ENCODE data around the gene FBXO33. TPM values are rescaled to one million over a fixed set of nuclear protein-coding genes. Genes with fewer than 3 reads are reported as not detected.

FBXO33 gene
- total RNA-seq, 1 experiment from 2014 or later: 9.5 TPM

GRCh38 chr14:39428118-39428517 lies 4.1 kb downstream of the FBXO33 start:
- H3K9me3 ChIP-seq (ENCODE audit: low read depth, low read length, poor library complexity, severe bottlenecking): no peaks in the 10 kb centered on the region
- H3K36me3 ChIP-seq (ENCODE audit: insufficient read depth, low read length, poor library complexity, severe bottlenecking): no peaks in the 10 kb centered on the region
- H3K27me3 ChIP-seq (replicated peaks; ENCODE audit: insufficient read depth, low read depth, low read length, poor library complexity): no peaks in the 10 kb centered on the region
- H3K4me1 ChIP-seq (ENCODE audit: insufficient read depth, low read length, poor library complexity, severe bottlenecking): peaks cover 17% of the 10 kb centered on the region
- BruUV-seq (replicated peaks): no TSS peak
- intact Hi-C loops (cut with micrococcal nuclease; ENCODE audit: unreplicated experiment): no loop called here
- no peak for DNase-seq (ENCODE audit: low spot score)
- H3K27ac ChIP-seq (ENCODE audit: low read depth, low read length, poor library complexity, severe bottlenecking): no peak overlapping the region
- POLR2A ChIA-PET (ENCODE audit: low non-redundant PET): no interaction called here
- CTCF ChIA-PET: no interaction called here
- TF ChIP-seq CTCF (conservative IDR thresholded peaks at IDR 0.05; ENCODE audit: low read depth, low read length) (no peak), EZH2 (IDR thresholded peaks at IDR 0.05; ENCODE audit: borderline replicate concordance, low read depth, low read length, poor library complexity, severe bottlenecking) (no peak)
- no peak overlapping the region for H3K4me3 ChIP-seq (ENCODE audit: low read depth, low read length, poor library complexity, severe bottlenecking)

GRCh38 chr14:39426605-39427004 lies 5.6 kb downstream of the FBXO33 start:
- intact Hi-C loops (cut with micrococcal nuclease; ENCODE audit: unreplicated experiment): loop anchor here (2.0 kb wide), 1 partner anchor 318 kb away; no protein-coding TSS in a partner anchor
- ChIA-PET CTCF (interaction anchor here (0.7 kb wide), 1 partner anchor 1302 kb away, joined by 3 read pairs; no protein-coding TSS in a partner anchor), POLR2A (ENCODE audit: low non-redundant PET) (no interaction called here)
- BruUV-seq (replicated peaks): no TSS peak
- H3K9me3 ChIP-seq (ENCODE audit: low read depth, low read length, poor library complexity, severe bottlenecking): no peaks in the 10 kb centered on the region
- H3K27me3 ChIP-seq (replicated peaks; ENCODE audit: insufficient read depth, low read depth, low read length, poor library complexity): no peaks in the 10 kb centered on the region
- H3K27ac ChIP-seq (ENCODE audit: low read depth, low read length, poor library complexity, severe bottlenecking): no peak overlapping the region
- peak; percentile 32; the same call in 1 of the 2 replicates for TF ChIP-seq CTCF (conservative IDR thresholded peaks at IDR 0.05; ENCODE audit: low read depth, low read length)
- no peak for TF ChIP-seq EZH2 (IDR thresholded peaks at IDR 0.05; ENCODE audit: borderline replicate concordance, low read depth, low read length, poor library complexity, severe bottlenecking)
- no peaks in the 10 kb centered on the region for H3K36me3 ChIP-seq (ENCODE audit: insufficient read depth, low read length, poor library complexity, severe bottlenecking)
- peaks cover 17% of the 10 kb centered on the region for H3K4me1 ChIP-seq (ENCODE audit: insufficient read depth, low read length, poor library complexity, severe bottlenecking)
- no peak overlapping the region for H3K4me3 ChIP-seq (ENCODE audit: low read depth, low read length, poor library complexity, severe bottlenecking)
- peak; percentile 39 for DNase-seq (ENCODE audit: low spot score)

- Histone ChIP-seq H3K36me3 (ENCODE audit: insufficient read depth, low read length, poor library complexity, severe bottlenecking) (no peaks in the 10 kb centered on the region), H3K9me3 (ENCODE audit: low read depth, low read length, poor library complexity, severe bottlenecking) (no peaks in the 10 kb centered on the region), H3K4me3 (ENCODE audit: low read depth, low read length, poor library complexity, severe bottlenecking) (no peak overlapping the region), H3K4me1 (ENCODE audit: insufficient read depth, low read length, poor library complexity, severe bottlenecking) (peaks cover 17% of the 10 kb centered on the region), H3K27me3 (replicated peaks; ENCODE audit: insufficient read depth, low read depth, low read length, poor library complexity) (no peaks in the 10 kb centered on the region), H3K27ac (ENCODE audit: low read depth, low read length, poor library complexity, severe bottlenecking) (no peak overlapping the region)
- POLR2A ChIA-PET (ENCODE audit: low non-redundant PET): interaction anchor here (0.6 kb wide), 1 partner anchor 34 kb away, joined by 3 read pairs; no protein-coding TSS in a partner anchor
- TF ChIP-seq CTCF (conservative IDR thresholded peaks at IDR 0.05; ENCODE audit: low read depth, low read length) (no peak), EZH2 (IDR thresholded peaks at IDR 0.05; ENCODE audit: borderline replicate concordance, low read depth, low read length, poor library complexity, severe bottlenecking) (no peak)
- intact Hi-C loops (cut with micrococcal nuclease; ENCODE audit: unreplicated experiment): loop anchor here (2.0 kb wide), 1 partner anchor 317 kb away; no protein-coding TSS in a partner anchor
- CTCF ChIA-PET: interaction anchor here (0.7 kb wide), 1 partner anchor 1301 kb away, joined by 3 read pairs; no protein-coding TSS in a partner anchor
- DNase-seq (ENCODE audit: low spot score): no peak
- no TSS peak for BruUV-seq (replicated peaks)
Observed at GRCh38 chr14:39425947-39426346, 6.3 kb downstream of the FBXO33 start.
